Liver (tissue), 3 donors: ENCODE data around the gene ANTXR2.
"Not testable (repeated sequence)": the region's sequence is repeated elsewhere in the genome, so short reads cannot be mapped to it uniquely, and the experiment has no call there.

Experiments
- GABPA ChIP-seq, 2 donors: IDR thresholded peaks in 1 of 2; conservative IDR thresholded peaks in 1 of 2; 2 replicates each; pipeline ENCODE4 v1.6.1; 2016; ENCODE audit warnings: antibody characterized with exemption in 2 of 2, mild to moderate bottlenecking in 1 of 2, moderate library complexity in 1 of 2
- TF ChIP-seq, protein P1 (sequence below): fragments of 150-350 bp; IDR thresholded peaks from 2 replicates; pipeline ENCODE4 v1.5.1; 2017; ENCODE audit warnings: improper control_type of control experiment, low read depth, low read length; ENCODE audit not compliant: missing input control
- donor health status: healthy.
- donor health status: healthy.

GRCh38 chr4:79991100-79991499 is 81.9 kb downstream of the ANTXR2 start:
- TF ChIP-seq, protein P1, sequence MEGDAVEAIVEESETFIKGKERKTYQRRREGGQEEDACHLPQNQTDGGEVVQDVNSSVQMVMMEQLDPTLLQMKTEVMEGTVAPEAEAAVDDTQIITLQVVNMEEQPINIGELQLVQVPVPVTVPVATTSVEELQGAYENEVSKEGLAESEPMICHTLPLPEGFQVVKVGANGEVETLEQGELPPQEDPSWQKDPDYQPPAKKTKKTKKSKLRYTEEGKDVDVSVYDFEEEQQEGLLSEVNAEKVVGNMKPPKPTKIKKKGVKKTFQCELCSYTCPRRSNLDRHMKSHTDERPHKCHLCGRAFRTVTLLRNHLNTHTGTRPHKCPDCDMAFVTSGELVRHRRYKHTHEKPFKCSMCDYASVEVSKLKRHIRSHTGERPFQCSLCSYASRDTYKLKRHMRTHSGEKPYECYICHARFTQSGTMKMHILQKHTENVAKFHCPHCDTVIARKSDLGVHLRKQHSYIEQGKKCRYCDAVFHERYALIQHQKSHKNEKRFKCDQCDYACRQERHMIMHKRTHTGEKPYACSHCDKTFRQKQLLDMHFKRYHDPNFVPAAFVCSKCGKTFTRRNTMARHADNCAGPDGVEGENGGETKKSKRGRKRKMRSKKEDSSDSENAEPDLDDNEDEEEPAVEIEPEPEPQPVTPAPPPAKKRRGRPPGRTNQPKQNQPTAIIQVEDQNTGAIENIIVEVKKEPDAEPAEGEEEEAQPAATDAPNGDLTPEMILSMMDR = not testable (repeated sequence)
- TF ChIP-seq GABPA (IDR thresholded peaks at IDR 0.05 in 1 of 2, conservative IDR thresholded peaks at IDR 0.05 in 1 of 2) = not testable (repeated sequence)
